ENCODE results near the gene MSH5. TPM values are rescaled to one million over a fixed set of nuclear protein-coding genes. Genes with fewer than 3 reads are reported as not detected.

MSH5 gene
- total and polyA plus RNA-seq, 9 of the 15 experiments (the other 6 are each of a cell fraction or from before 2014, with no cell fraction given) = 12.5 to 104 (median 46.6) TPM

DNA sequence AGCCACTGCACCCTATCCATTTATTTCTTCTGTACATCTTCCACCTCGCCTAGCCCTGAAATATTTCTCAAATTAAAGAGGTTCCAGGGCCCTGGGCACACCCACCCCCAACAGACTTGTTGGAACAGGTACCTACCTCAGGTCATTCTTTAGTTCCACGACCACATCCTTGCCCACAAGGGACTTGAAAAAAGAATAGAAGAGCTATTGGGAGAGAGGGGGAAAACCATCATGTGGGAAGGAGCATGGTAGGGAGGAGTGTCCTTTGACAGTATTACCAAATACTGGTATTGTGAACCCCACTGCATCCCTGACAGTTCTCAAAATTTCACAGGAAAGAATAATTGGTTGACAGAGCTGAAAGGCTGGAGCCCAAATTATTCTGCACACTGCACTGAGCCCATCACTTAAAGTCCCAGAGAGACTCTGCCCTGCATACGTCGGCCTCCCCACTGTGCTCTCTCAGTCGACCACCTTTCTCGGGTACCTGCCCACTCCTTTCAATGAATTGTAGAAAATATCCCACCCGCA is 66.2 kb downstream of the MSH5 start (continued):
- TF ChIP-seq NFIC (IDR thresholded peaks at IDR 0.05) (no peak), ZC3H8 (IDR thresholded peaks at IDR 0.05) (no peak), ZKSCAN1 (IDR thresholded peaks at IDR 0.05; ENCODE audit: low read depth, low read length) (no peak), JUNB (CRISPR knock-in tag; conservative IDR thresholded peaks at IDR 0.05) (no peak), ASH1L (IDR thresholded peaks at IDR 0.05; ENCODE audit: borderline replicate concordance, low read depth, partially characterized antibody) (peak; percentile 6), HDAC3 (IDR thresholded peaks at IDR 0.05; ENCODE audit: borderline replicate concordance, partially characterized antibody) (no peak), NFATC3 (IDR thresholded peaks at IDR 0.05) (no peak), RUNX1 (IDR thresholded peaks at IDR 0.05; ENCODE audit: low read depth) (peak; percentile 33; the same call in 1 of the 2 replicates), ZNF274 (IDR thresholded peaks at IDR 0.05; ENCODE audit: borderline replicate concordance, low read depth, low read length) (no peak), ARNT (IDR thresholded peaks at IDR 0.05) (0 out of 4 replicates have a peak, but pooled peaks of 1 of the 2 experiments have one; percentile 37), CREB1 (IDR thresholded peaks at IDR 0.05) (no peak), CREB1 (CRISPR knock-in tag; IDR thresholded peaks at IDR 0.05) (no peak), TGIF2 (CRISPR knock-in tag; IDR thresholded peaks at IDR 0.05) (no peak), ZNF384 (IDR thresholded peaks at IDR 0.05; ENCODE audit: low read depth, low read length) (no peak)
- TF ChIP-seq, protein P1, sequence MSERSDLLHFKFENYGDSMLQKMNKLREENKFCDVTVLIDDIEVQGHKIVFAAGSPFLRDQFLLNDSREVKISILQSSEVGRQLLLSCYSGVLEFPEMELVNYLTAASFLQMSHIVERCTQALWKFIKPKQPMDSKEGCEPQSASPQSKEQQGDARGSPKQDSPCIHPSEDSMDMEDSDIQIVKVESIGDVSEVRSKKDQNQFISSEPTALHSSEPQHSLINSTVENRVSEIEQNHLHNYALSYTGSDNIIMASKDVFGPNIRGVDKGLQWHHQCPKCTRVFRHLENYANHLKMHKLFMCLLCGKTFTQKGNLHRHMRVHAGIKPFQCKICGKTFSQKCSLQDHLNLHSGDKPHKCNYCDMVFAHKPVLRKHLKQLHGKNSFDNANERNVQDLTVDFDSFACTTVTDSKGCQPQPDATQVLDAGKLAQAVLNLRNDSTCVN (CRISPR knock-in tag; IDR thresholded peaks at IDR 0.05) = no peak
- TF ChIP-seq, protein P2, sequence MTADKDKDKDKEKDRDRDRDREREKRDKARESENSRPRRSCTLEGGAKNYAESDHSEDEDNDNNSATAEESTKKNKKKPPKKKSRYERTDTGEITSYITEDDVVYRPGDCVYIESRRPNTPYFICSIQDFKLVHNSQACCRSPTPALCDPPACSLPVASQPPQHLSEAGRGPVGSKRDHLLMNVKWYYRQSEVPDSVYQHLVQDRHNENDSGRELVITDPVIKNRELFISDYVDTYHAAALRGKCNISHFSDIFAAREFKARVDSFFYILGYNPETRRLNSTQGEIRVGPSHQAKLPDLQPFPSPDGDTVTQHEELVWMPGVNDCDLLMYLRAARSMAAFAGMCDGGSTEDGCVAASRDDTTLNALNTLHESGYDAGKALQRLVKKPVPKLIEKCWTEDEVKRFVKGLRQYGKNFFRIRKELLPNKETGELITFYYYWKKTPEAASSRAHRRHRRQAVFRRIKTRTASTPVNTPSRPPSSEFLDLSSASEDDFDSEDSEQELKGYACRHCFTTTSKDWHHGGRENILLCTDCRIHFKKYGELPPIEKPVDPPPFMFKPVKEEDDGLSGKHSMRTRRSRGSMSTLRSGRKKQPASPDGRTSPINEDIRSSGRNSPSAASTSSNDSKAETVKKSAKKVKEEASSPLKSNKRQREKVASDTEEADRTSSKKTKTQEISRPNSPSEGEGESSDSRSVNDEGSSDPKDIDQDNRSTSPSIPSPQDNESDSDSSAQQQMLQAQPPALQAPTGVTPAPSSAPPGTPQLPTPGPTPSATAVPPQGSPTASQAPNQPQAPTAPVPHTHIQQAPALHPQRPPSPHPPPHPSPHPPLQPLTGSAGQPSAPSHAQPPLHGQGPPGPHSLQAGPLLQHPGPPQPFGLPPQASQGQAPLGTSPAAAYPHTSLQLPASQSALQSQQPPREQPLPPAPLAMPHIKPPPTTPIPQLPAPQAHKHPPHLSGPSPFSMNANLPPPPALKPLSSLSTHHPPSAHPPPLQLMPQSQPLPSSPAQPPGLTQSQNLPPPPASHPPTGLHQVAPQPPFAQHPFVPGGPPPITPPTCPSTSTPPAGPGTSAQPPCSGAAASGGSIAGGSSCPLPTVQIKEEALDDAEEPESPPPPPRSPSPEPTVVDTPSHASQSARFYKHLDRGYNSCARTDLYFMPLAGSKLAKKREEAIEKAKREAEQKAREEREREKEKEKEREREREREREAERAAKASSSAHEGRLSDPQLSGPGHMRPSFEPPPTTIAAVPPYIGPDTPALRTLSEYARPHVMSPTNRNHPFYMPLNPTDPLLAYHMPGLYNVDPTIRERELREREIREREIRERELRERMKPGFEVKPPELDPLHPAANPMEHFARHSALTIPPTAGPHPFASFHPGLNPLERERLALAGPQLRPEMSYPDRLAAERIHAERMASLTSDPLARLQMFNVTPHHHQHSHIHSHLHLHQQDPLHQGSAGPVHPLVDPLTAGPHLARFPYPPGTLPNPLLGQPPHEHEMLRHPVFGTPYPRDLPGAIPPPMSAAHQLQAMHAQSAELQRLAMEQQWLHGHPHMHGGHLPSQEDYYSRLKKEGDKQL (CRISPR knock-in tag; IDR thresholded peaks at IDR 0.05; ENCODE audit: borderline replicate concordance) = 0 out of 2 replicates have a peak, but pooled peaks have one; percentile 75
- TF ChIP-seq, protein P3, sequence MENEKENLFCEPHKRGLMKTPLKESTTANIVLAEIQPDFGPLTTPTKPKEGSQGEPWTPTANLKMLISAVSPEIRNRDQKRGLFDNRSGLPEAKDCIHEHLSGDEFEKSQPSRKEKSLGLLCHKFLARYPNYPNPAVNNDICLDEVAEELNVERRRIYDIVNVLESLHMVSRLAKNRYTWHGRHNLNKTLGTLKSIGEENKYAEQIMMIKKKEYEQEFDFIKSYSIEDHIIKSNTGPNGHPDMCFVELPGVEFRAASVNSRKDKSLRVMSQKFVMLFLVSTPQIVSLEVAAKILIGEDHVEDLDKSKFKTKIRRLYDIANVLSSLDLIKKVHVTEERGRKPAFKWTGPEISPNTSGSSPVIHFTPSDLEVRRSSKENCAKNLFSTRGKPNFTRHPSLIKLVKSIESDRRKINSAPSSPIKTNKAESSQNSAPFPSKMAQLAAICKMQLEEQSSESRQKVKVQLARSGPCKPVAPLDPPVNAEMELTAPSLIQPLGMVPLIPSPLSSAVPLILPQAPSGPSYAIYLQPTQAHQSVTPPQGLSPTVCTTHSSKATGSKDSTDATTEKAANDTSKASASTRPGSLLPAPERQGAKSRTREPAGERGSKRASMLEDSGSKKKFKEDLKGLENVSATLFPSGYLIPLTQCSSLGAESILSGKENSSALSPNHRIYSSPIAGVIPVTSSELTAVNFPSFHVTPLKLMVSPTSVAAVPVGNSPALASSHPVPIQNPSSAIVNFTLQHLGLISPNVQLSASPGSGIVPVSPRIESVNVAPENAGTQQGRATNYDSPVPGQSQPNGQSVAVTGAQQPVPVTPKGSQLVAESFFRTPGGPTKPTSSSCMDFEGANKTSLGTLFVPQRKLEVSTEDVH (IDR thresholded peaks at IDR 0.05; ENCODE audit: low read depth, partially characterized antibody) = no peak
- TF ChIP-seq, protein P4, sequence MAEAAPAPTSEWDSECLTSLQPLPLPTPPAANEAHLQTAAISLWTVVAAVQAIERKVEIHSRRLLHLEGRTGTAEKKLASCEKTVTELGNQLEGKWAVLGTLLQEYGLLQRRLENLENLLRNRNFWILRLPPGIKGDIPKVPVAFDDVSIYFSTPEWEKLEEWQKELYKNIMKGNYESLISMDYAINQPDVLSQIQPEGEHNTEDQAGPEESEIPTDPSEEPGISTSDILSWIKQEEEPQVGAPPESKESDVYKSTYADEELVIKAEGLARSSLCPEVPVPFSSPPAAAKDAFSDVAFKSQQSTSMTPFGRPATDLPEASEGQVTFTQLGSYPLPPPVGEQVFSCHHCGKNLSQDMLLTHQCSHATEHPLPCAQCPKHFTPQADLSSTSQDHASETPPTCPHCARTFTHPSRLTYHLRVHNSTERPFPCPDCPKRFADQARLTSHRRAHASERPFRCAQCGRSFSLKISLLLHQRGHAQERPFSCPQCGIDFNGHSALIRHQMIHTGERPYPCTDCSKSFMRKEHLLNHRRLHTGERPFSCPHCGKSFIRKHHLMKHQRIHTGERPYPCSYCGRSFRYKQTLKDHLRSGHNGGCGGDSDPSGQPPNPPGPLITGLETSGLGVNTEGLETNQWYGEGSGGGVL (CRISPR knock-in tag; IDR thresholded peaks at IDR 0.05) = 0 out of 2 replicates have a peak, but pooled peaks have one; percentile 39
